Cardiac muscle cell (in vitro differentiated cells and primary cell): Measurements from ENCODE around the gene NOS3. TPM values are rescaled to one million over a fixed set of nuclear protein-coding genes. Genes with fewer than 3 reads are reported as not detected.
A peak's percentile ranks its signal among the peaks of the same experiment; 100 is the strongest.

Experiments used
- DNase-seq, 2 donors: peaks; one replicate each; pipeline versions ENCODE4 v3.0.0 to v3.0.0-alpha.2; 2010 to 2017; ENCODE audit warnings: low read depth in 1 of 2, low spot score in 1 of 2
- H3K27ac ChIP-seq: fragments of 200-600 bp; sonication (generic); 2 replicates; pipeline ENCODE4 v1.5.1; 2016
- H3K27me3 ChIP-seq: fragments of 200-600 bp; sonication (generic); 2 replicates; pipeline ENCODE4 v1.6.0; 2016; ENCODE audit warnings: control low read depth
- H3K36me3 ChIP-seq: fragments of 200-600 bp; sonication (generic); 2 replicates; pipeline ENCODE4 v1.5.1; 2016; ENCODE audit warnings: control low read depth
- H3K4me1 ChIP-seq: fragments of 200-600 bp; sonication (generic); 2 replicates; pipeline ENCODE4 v1.8.1; 2017; ENCODE audit warnings: low read depth, mild to moderate bottlenecking, mixed run types
- H3K4me3 ChIP-seq: fragments of 200-600 bp; sonication (generic); 2 replicates; pipeline ENCODE4 v1.5.1; 2016; ENCODE audit warnings: mild to moderate bottlenecking
- H3K9me3 ChIP-seq: fragments of 200-600 bp; sonication (generic); 2 replicates; pipeline ENCODE4 v1.5.1; 2017; ENCODE audit warnings: low read depth, mild to moderate bottlenecking, control low read depth
- polyA plus RNA-seq: library from polyadenylated mRNA; unstranded; fragments of >200 nt; fragmentation: Nextera tagmentation; extraction: Ambion mirVana; gene quantifications from 2 replicates; pipeline ENCODE4 v1.2.1, GENCODE V29; 2016
- total RNA-seq: library from RNA; depleted of rRNA; stranded (reverse); fragments of >200 nt; gene quantifications from 2 replicates; pipeline ENCODE4 v1.2.3, GENCODE V29; 2016
- TF ChIP-seq, protein P1 (sequence below): IDR thresholded peaks from 2 replicates; pipeline ENCODE4 v1.5.1; 2012; ENCODE audit warnings: low read depth, mild to moderate bottlenecking, low read length

The NOS3 gene
- total and polyA plus RNA-seq, 2 experiments from 2014 or later = 13.1 to 20.3 TPM

DNA sequence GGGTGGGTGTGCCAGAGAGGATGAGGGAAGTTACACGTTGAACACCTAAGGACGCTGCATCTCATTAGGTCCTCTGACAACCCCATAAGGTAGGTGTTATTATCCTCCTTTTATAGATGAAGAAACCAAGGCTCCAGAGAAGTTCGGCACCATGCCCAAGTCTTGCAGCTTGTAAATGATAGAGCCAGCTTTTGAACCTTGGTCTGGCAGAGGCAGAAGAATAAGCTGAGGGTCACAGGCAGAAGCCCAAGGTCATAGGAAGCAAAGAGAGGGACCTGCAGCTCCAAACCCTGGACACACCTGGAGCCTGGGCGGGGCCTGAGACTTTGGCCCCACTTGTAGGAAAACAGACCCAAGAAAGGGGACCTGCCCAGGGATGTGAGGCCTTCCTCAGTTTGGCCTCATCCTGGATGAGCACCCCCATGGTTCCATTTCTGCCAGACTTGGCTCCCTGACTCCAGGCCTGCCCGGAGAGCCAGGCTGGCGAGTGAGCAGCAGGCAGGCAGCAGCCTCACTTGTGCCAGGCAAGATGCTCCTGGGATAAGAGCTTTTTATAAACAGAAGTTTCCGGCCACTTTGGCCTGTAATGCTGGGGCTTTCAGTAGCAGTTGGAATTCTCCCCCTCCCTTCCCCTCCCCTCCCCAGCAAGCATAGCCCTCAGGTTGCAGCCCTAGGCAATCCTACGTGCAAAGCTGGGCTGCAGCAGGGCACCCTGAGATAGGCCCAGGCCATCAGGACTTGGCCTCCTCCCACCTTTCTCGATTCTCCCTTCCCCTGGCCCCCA, 15.1 kb upstream of the NOS3 start:
- peak overlapping the region; percentile 95 for H3K27ac ChIP-seq
- TF ChIP-seq, protein P1, sequence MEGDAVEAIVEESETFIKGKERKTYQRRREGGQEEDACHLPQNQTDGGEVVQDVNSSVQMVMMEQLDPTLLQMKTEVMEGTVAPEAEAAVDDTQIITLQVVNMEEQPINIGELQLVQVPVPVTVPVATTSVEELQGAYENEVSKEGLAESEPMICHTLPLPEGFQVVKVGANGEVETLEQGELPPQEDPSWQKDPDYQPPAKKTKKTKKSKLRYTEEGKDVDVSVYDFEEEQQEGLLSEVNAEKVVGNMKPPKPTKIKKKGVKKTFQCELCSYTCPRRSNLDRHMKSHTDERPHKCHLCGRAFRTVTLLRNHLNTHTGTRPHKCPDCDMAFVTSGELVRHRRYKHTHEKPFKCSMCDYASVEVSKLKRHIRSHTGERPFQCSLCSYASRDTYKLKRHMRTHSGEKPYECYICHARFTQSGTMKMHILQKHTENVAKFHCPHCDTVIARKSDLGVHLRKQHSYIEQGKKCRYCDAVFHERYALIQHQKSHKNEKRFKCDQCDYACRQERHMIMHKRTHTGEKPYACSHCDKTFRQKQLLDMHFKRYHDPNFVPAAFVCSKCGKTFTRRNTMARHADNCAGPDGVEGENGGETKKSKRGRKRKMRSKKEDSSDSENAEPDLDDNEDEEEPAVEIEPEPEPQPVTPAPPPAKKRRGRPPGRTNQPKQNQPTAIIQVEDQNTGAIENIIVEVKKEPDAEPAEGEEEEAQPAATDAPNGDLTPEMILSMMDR = no peak
- H3K4me1 ChIP-seq = peaks cover 52% of the 10 kb centered on the region
- H3K36me3 ChIP-seq = peaks cover 7% of the 10 kb centered on the region
- H3K27me3 ChIP-seq = no peaks in the 10 kb centered on the region
- no peak for DNase-seq
- no peaks in the 10 kb centered on the region for H3K9me3 ChIP-seq
- H3K4me3 ChIP-seq = peak overlapping the region; percentile 82

DNA sequence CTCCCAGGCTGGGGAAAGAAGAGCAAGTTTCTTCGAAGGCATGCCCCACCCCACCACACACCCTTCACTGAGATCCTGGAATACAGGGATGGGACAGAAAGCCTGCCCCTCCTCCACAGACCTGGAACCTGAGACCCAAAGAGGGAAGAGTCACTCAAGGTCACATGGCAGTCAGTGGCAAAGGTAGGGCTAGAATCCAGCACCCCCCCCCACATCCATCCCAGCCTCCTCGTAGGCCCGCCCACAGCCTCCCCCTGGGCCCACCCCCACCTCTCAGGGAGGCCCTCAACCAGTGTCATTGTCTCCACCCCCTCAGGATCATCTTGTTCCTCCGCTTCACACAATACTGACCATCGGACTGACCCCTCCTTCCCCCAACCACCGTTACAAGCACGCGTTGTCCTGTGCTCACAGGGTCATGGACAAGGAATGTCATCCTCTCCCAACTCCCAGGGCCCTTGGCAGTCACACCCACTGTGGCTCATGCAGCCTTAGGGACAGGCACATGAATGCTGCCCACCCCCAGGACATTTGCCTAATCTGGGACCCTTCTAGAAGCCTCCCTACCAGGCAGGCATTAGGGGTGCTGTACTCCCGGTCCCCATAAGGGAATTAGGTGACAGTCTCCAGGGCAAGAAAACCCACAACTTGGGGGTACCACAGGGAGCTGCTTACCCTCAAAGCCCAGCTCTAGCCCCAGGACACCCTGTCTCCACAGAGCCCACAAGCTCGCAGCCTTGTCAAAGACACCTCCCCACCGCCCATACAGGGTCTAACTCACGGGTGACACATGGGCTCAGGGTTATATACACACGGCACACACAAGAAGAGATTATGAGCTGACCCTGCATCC, 14.1 kb upstream of the NOS3 start:
- DNase-seq = peak in 1 of 2 donors; percentile 80
- H3K4me1 ChIP-seq = peaks cover 51% of the 10 kb centered on the region

DNA sequence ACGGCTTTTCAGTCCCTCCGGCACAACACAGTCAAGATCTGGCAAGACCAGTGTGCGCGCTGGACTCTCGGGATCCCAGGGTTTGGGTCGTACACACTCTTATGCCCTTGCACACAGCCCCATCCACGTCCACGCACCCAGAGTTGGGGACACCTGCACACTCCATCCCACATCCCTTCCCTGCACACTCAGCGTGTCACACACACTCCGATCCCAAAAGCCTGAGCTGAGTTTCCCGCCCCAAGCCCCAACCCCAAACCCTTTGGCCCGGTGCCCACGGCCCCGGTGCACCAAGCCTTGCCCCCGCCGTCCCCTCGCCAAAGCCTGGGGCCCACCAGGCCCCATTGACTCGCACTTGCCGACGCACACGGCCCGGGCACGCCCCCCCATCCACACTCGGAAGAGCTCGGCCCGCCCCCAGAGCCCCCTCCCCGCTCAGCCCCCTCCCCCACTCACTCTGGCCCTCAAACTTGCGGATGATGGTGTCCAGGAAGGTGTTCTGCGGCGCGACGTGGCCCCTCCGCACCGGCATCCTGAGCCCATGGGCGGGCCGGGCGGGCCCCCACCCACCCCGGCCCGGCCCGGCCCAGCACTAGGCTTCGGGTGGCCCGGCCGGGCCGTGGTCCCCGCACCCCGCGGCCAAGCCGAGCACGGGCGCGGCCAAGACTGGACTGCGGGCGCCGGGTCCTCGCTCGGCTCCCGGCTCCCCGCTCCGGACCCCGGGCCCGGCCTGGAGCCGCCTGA, 13.3 kb upstream of the NOS3 start:
- Histone ChIP-seq H3K27ac (peak overlapping the region; percentile 95), H3K4me1 (peaks cover 43% of the 10 kb centered on the region), H3K36me3 (peaks cover 3% of the 10 kb centered on the region), H3K9me3 (no peaks in the 10 kb centered on the region), H3K4me3 (peak overlapping the region; percentile 82), H3K27me3 (no peaks in the 10 kb centered on the region)
- TF ChIP-seq, protein P1 = no peak
- peak in 1 of 2 donors; percentile 77 for DNase-seq

More for the DNA sequence above, 14.1 kb upstream of the NOS3 start:
- Histone ChIP-seq H3K9me3 (no peaks in the 10 kb centered on the region), H3K27me3 (no peaks in the 10 kb centered on the region), H3K4me3 (peak overlapping the region; percentile 82), H3K36me3 (peaks cover 7% of the 10 kb centered on the region), H3K27ac (peak overlapping the region; percentile 95)
- TF ChIP-seq, protein P1 = no peak

DNA sequence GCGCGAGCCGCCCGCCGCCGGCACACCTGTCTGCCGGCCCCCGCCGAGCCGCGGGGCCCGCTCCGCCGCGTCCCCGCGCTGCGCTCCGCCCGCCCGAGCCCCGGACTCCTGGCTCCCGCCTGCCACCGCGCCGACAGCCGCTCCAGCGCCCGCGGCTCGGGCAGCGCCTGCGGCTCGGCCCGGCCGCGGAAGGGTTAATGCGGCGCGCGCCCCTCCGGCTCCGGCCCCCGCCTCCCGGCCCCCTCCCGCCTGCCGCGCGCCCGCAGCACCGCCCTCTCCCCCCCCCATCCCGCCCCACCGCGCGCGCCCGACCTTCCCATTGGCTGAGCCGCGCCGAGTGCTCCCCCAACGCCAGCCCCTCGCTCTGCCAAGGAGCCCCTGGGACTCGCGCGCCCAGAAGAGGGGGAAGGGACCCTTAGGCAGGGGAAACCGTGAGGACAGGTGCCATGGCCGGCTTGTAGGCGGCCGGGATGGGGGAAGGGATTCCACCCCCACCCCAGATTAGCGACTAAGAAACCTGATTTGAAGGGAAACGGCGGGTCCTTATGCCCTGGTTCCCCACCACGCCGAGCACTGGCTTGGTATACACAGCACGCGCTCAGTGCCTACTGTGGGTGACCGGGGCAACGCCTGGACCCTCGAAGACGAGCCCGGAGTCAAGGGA, 12.6 kb upstream of the NOS3 start, which contains the start of gene KCNH2:
TSS of gene KCNH2 (minus strand) at position 196 of the 664 bp plus-strand sequence. CDS start 408 bp downstream, outside the sequence.
- H3K27ac ChIP-seq = peak within 1 kb of the TSS; percentile 96
- TF ChIP-seq, protein P1 = no peak
- DNase-seq = peak in 1 of 2 donors; percentile 92
- no peaks in the 10 kb centered on the region for H3K9me3 ChIP-seq
- peaks cover 43% of the 10 kb centered on the region for H3K4me1 ChIP-seq
- H3K4me3 ChIP-seq = peak within 1 kb of the TSS; percentile 82
- no peaks in the 10 kb centered on the region for H3K27me3 ChIP-seq
- peaks cover 2% of the 10 kb centered on the region for H3K36me3 ChIP-seq
